NT2/D1 (cell line): ENCODE results near the gene CCL2.

Experiments used
- DNase-seq: peaks from one replicate; pipeline ENCODE4 v3.0.0-alpha.2; 2011; ENCODE audit warnings: low read depth, low spot score
- H3K27me3 ChIP-seq: 2 replicates; pipeline ENCODE4 v1.6.0; 2011; ENCODE audit warnings: mild to moderate bottlenecking; ENCODE audit not compliant: insufficient read length, insufficient read depth
- H3K36me3 ChIP-seq: 2 replicates; pipeline ENCODE4 v1.6.1; 2011; ENCODE audit warnings: mild to moderate bottlenecking, low read length, mixed read lengths; ENCODE audit not compliant: insufficient read depth, insufficient read length
- H3K4me1 ChIP-seq: 2 replicates; pipeline ENCODE4 v1.5.1; 2011; ENCODE audit not compliant: insufficient read depth, insufficient read length
- H3K4me3 ChIP-seq: 2 replicates; pipeline ENCODE4 v1.5.1; 2011; ENCODE audit warnings: low read depth; ENCODE audit not compliant: insufficient read length
- H3K9ac ChIP-seq: 2 replicates; pipeline ENCODE4 v1.6.0; 2011; ENCODE audit warnings: low read depth; ENCODE audit not compliant: insufficient read length
- H3K9me3 ChIP-seq: 2 replicates; pipeline ENCODE4 v1.5.1; 2011; ENCODE audit warnings: mild to moderate bottlenecking, low read length; ENCODE audit not compliant: insufficient read depth
- SUZ12 ChIP-seq: IDR thresholded peaks from 2 replicates; pipeline ENCODE4 v1.6.1; 2011; ENCODE audit not compliant: insufficient read length, insufficient read depth; ENCODE audit errors: extremely low read depth
- YY1 ChIP-seq: IDR thresholded peaks from 2 replicates; pipeline ENCODE4 v1.6.1; 2011; ENCODE audit not compliant: insufficient read length, insufficient read depth
- ZNF274 ChIP-seq: IDR thresholded peaks from 2 replicates; pipeline ENCODE4 v1.6.1; 2011; ENCODE audit warnings: mild to moderate bottlenecking, low read depth, low read length

The CCL2 gene

GRCh38 chr17:34254651-34255380, at the start of gene CCL2:
Gene CCL2, plus strand, starts transcription at chr17:34255285. Its CDS starts 65 bp downstream, at chr17:34255350.
- Histone ChIP-seq H3K4me3 (peak within 1 kb of the TSS; percentile 61), H3K9me3 (no peaks in the 10 kb centered on the region), H3K27me3 (no peaks in the 10 kb centered on the region), H3K36me3 (peaks cover 11% of the 10 kb centered on the region), H3K4me1 (peaks cover 6% of the 10 kb centered on the region), H3K9ac (peak within 1 kb of the TSS; percentile 62)
- TF ChIP-seq ZNF274 (no peak), YY1 (no peak), SUZ12 (no peak)
- DNase-seq = peak; percentile 67

DNA sequence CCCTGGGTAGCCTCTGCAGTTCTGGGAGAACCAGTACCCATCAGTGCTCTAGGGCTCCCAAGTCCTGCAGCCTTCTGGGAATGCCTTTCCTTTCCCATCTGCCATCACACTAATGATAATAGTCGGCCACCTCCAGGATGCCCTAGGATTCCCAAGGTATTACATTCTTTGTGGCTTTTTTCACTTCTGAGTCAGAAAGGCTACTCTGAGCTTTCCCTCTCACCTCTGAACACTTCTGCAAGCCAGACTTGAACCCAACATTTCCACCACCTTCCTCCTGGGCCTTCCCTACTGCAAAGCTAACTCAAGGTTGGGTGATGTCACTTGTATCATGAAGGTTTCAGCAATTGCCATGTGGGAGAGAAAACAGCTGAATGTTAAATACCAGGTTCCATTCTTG, 49.7 kb upstream of the CCL2 start:
- Histone ChIP-seq H3K36me3 (no peaks in the 10 kb centered on the region), H3K4me1 (no peaks in the 10 kb centered on the region), H3K9ac (no peak overlapping the region), H3K4me3 (no peak overlapping the region), H3K9me3 (peaks cover 10% of the 10 kb centered on the region; the same call in 1 of the 2 replicates), H3K27me3 (no peaks in the 10 kb centered on the region)
- TF ChIP-seq SUZ12 (no peak), ZNF274 (no peak), YY1 (no peak)
- DNase-seq = no peak

- TF ChIP-seq ZNF274 (no peak), SUZ12 (no peak), YY1 (no peak)
- DNase-seq = no peak
- Histone ChIP-seq H3K9ac (no peak overlapping the region), H3K4me3 (no peak overlapping the region), H3K36me3 (no peaks in the 10 kb centered on the region), H3K4me1 (no peaks in the 10 kb centered on the region), H3K9me3 (peaks cover 10% of the 10 kb centered on the region; the same call in 1 of the 2 replicates), H3K27me3 (no peaks in the 10 kb centered on the region)
Observed at GRCh38 chr17:34206569-34206968, 48.5 kb upstream of the CCL2 start.

GRCh38 chr17:34207572-34207971, 47.5 kb upstream of the CCL2 start:
- peaks cover 9% of the 10 kb centered on the region; the same call in 1 of the 2 replicates for H3K9me3 ChIP-seq
- no peaks in the 10 kb centered on the region for H3K27me3 ChIP-seq
- TF ChIP-seq ZNF274 (no peak), SUZ12 (no peak), YY1 (no peak)
- no peaks in the 10 kb centered on the region for H3K4me1 ChIP-seq
- no peak for DNase-seq
- H3K36me3 ChIP-seq = no peaks in the 10 kb centered on the region
- no peak overlapping the region for H3K4me3 ChIP-seq
- no peak overlapping the region for H3K9ac ChIP-seq

DNA sequence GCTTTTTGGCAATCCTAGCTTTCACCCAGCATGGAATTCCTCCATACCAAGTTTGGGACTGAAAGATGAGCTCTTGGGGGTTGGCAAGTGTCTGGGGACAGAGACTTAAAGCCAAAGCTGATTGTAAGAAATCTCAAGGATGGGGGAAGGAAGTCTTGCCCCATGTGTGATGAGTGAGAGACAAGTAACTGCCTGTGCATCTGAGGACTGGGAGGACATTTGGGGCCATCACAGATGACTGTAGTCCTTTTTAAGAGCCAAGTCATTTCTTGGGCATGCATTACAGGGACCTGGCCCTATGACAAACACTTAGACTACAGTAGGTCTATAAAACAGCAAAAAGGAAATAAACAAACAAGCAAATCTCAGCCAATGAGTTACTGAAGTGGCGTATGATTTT, 36.3 kb upstream of the CCL2 start:
- no peak for DNase-seq
- no peak overlapping the region for H3K9ac ChIP-seq
- TF ChIP-seq SUZ12 (no peak), YY1 (no peak), ZNF274 (no peak)
- H3K27me3 ChIP-seq = no peaks in the 10 kb centered on the region
- no peaks in the 10 kb centered on the region for H3K4me1 ChIP-seq
- H3K36me3 ChIP-seq = no peaks in the 10 kb centered on the region
- H3K9me3 ChIP-seq = peaks cover 4% of the 10 kb centered on the region; the same call in 1 of the 2 replicates
- H3K4me3 ChIP-seq = no peak overlapping the region

DNA sequence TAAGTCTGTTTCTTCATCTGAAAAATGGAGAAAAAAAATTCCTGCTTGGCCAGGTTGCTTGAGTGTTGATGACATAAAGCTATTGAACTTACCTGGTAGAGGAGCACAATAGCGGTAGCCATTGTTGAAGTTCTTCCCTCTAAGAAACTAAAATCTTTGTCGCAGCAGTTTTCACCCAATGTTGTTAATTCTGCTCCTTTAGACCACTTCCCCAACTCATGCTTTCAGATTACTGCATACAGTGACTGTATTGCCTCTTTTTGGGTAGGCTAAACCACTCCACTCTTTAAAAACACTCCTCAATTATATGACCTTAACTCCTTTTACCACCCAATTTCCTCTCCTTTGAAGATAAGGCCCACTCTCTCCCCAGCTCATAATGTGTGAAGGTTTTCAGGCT, 35.7 kb upstream of the CCL2 start:
- Histone ChIP-seq H3K4me1 (no peaks in the 10 kb centered on the region), H3K9me3 (peaks cover 4% of the 10 kb centered on the region; the same call in 1 of the 2 replicates), H3K36me3 (no peaks in the 10 kb centered on the region), H3K27me3 (no peaks in the 10 kb centered on the region), H3K4me3 (no peak overlapping the region), H3K9ac (no peak overlapping the region)
- TF ChIP-seq YY1 = no peak
- no peak for TF ChIP-seq SUZ12
- no peak for TF ChIP-seq ZNF274
- no peak for DNase-seq

GRCh38 chr17:34220045-34220751, 34.9 kb upstream of the CCL2 start:
- no peaks in the 10 kb centered on the region for H3K4me1 ChIP-seq
- DNase-seq = no peak
- no peak overlapping the region for H3K9ac ChIP-seq

More at GRCh38 chr17:34220045-34220751, 34.9 kb upstream of the CCL2 start:
- TF ChIP-seq ZNF274 (no peak), SUZ12 (no peak), YY1 (no peak)
- Histone ChIP-seq H3K36me3 (no peaks in the 10 kb centered on the region), H3K4me3 (no peak overlapping the region), H3K27me3 (no peaks in the 10 kb centered on the region), H3K9me3 (peaks cover 4% of the 10 kb centered on the region; the same call in 1 of the 2 replicates)
